MCF 10A (cell line): Measurements from ENCODE around the gene EDNRB. TPM values are rescaled to one million over a fixed set of nuclear protein-coding genes. Genes with fewer than 3 reads are reported as not detected.

Experiments used
- Bru-seq: library from RNA; stranded (reverse); fragments of 400-500 nt; gene quantifications from one replicate; lab custom pipeline; 2021; lab: Mats Ljungman, UMichigan
- BruChase-seq, 2 experiments: library from RNA; stranded (reverse); fragments of 400-500 nt; gene quantifications; one replicate each; lab custom pipeline; 2021; lab: Mats Ljungman, UMichigan
- BruUV-seq: library from RNA; stranded (reverse); fragments of 400-500 nt; replicated peaks from 2 replicates; lab custom pipeline; 2021; lab: Mats Ljungman, UMichigan
- CTCF ChIA-PET: fragments of 300-600 bp; sonication (Branson Sonifier 250); formaldehyde crosslinking; extraction: SDS; loops from one replicate; lab custom pipeline; 2021; ENCODE audit warnings: antibody characterized with exemption, inconsistent platforms; lab: Yijun Ruan, JAX
- POLR2A ChIA-PET: fragments of 300-600, 350-650 bp; sonication (Branson Sonifier 250); formaldehyde crosslinking; extraction: SDS; loops from one replicate; lab custom pipeline; 2020; ENCODE audit warnings: antibody characterized with exemption, inconsistent platforms; lab: Yijun Ruan, JAX
- DNase-seq: peaks from one replicate; pipeline ENCODE4 v3.0.0-alpha.2; 2018; ENCODE audit not compliant: unreplicated experiment
- H3K27ac Mint-ChIP-seq: one replicate; pipeline ENCODE4 v1.8.0; 2022; ENCODE audit warnings: mild to moderate bottlenecking, low read depth, mixed read lengths; ENCODE audit not compliant: unreplicated experiment
- H3K27me3 Mint-ChIP-seq: one replicate; pipeline ENCODE4 v1.8.0; 2022; ENCODE audit warnings: mixed read lengths; ENCODE audit not compliant: insufficient read depth, unreplicated experiment
- H3K36me3 Mint-ChIP-seq: one replicate; pipeline ENCODE4 v1.8.0; 2022; ENCODE audit warnings: mild to moderate bottlenecking, moderate library complexity, mixed read lengths; ENCODE audit not compliant: insufficient read depth, unreplicated experiment
- H3K4me1 Mint-ChIP-seq: one replicate; pipeline ENCODE4 v1.8.0; 2022; ENCODE audit warnings: mixed read lengths; ENCODE audit not compliant: insufficient read depth, unreplicated experiment
- H3K4me3 Mint-ChIP-seq: one replicate; pipeline ENCODE4 v1.8.0; 2022; ENCODE audit warnings: mild to moderate bottlenecking, moderate library complexity, mixed read lengths; ENCODE audit not compliant: unreplicated experiment
- H3K9me3 Mint-ChIP-seq: one replicate; pipeline ENCODE4 v1.8.0; 2022; ENCODE audit warnings: mixed read lengths; ENCODE audit not compliant: unreplicated experiment
- intact Hi-C: fragments of 100-400 bp; cut with micrococcal nuclease; formaldehyde crosslinking; loops from 2 replicates; pipeline ENCODE4 v1.14.1; 2022
- long read RNA-seq: library from polyadenylated mRNA; stranded (forward); transcript quantifications from one replicate; pipeline ENCODE4 v2.0.0, GENCODE V29; 2022
- total RNA-seq: library from RNA; stranded (reverse); gene quantifications from 2 replicates; pipeline ENCODE4 v1.2.3, GENCODE V29; 2022
- TF ChIP-seq, protein P1 (sequence below): fragments of 200-600 bp; IDR thresholded peaks from one replicate; pipeline ENCODE4 v1.8.0; 2022; ENCODE audit warnings: antibody characterized with exemption, mild to moderate bottlenecking; ENCODE audit not compliant: unreplicated experiment

Gene EDNRB
- total RNA-seq, result not detected in 2 replicates
- not detected for Bru-seq, nascent RNA
- not detected for BruChase-seq, experiment 1, labeled RNA remaining after a 6-hour chase
- BruChase-seq, experiment 2, labeled RNA remaining after a 2-hour chase, result not detected
- long read RNA-seq, result 0 reads

GRCh38 chr13:77918391-77919245, at the start of gene EDNRB:
Gene EDNRB (minus strand): TSS chr13:77918831. CDS start chr13:77918573, 258 bp downstream.
- ChIA-PET CTCF (no interaction called here), POLR2A (interaction anchor here (0.6 kb wide), 1 partner anchor 229 kb away, joined by 3 read pairs; no protein-coding TSS in a partner anchor)
- intact Hi-C loops, result no loop called here
- BruUV-seq, result no TSS peak
- DNase-seq, result no peak
- H3K36me3 Mint-ChIP-seq, result no peaks in the 10 kb centered on the region
- H3K4me1 Mint-ChIP-seq, result no peaks in the 10 kb centered on the region
- no peak within 1 kb of the TSS for H3K27ac Mint-ChIP-seq
- no peaks in the 10 kb centered on the region for H3K27me3 Mint-ChIP-seq
- H3K9me3 Mint-ChIP-seq, result no peaks in the 10 kb centered on the region
- no peak within 1 kb of the TSS for H3K4me3 Mint-ChIP-seq
- TF ChIP-seq, protein P1, sequence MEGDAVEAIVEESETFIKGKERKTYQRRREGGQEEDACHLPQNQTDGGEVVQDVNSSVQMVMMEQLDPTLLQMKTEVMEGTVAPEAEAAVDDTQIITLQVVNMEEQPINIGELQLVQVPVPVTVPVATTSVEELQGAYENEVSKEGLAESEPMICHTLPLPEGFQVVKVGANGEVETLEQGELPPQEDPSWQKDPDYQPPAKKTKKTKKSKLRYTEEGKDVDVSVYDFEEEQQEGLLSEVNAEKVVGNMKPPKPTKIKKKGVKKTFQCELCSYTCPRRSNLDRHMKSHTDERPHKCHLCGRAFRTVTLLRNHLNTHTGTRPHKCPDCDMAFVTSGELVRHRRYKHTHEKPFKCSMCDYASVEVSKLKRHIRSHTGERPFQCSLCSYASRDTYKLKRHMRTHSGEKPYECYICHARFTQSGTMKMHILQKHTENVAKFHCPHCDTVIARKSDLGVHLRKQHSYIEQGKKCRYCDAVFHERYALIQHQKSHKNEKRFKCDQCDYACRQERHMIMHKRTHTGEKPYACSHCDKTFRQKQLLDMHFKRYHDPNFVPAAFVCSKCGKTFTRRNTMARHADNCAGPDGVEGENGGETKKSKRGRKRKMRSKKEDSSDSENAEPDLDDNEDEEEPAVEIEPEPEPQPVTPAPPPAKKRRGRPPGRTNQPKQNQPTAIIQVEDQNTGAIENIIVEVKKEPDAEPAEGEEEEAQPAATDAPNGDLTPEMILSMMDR, result no peak

DNA sequence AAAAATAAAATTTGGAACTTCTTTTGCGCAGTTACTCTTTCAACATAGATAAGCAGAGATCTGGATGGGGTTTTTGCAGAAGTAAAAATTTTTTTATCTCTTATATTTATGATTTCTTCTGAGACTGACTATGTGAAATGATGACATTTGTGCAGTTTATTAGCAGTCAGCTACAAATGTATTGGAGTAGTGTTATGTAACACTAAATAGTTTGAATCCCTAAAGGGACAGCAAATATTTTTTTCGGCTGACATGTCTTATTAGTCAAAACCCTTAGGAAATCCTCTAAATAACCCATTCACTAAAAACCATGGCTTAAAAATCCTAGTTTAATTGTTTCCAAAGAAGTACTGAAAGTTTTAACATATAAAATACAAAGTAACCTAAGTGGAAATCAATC, 48.0 kb upstream of the EDNRB start:
- TF ChIP-seq, protein P1, result no peak
- H3K27ac Mint-ChIP-seq, result no peak overlapping the region
- H3K36me3 Mint-ChIP-seq, result no peaks in the 10 kb centered on the region
- intact Hi-C loops, result no loop called here
- BruUV-seq, result no TSS peak
- POLR2A ChIA-PET, result no interaction called here
- no peak overlapping the region for H3K4me3 Mint-ChIP-seq
- CTCF ChIA-PET, result no interaction called here
- no peak for DNase-seq
- no peaks in the 10 kb centered on the region for H3K27me3 Mint-ChIP-seq
- H3K9me3 Mint-ChIP-seq, result no peaks in the 10 kb centered on the region
- no peaks in the 10 kb centered on the region for H3K4me1 Mint-ChIP-seq

DNA sequence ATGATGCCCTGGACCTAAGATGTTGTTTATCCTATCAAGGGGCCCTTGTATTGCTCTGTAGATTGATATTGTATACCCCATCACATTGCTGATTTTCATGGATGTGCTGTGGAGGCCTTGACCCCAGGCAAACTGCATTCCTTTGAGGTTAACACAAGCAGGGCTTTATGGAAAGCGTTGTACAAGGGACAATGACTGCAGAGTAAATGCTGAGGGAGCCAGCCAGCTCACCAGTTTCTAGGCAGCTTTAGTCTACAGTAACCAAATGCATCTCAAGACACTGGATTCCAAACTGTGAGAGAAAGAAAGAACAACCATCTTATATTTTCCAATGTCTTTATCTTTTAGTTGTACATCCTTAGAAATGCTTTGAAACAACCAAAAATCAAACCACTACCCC, 34.1 kb upstream of the EDNRB start:
- POLR2A ChIA-PET, result no interaction called here
- H3K9me3 Mint-ChIP-seq, result no peaks in the 10 kb centered on the region

GRCh38 chr13:77952276-77952675, 33.6 kb upstream of the EDNRB start:
- H3K4me3 Mint-ChIP-seq, result no peak overlapping the region
- ChIA-PET CTCF (no interaction called here), POLR2A (no interaction called here)
- no peaks in the 10 kb centered on the region for H3K36me3 Mint-ChIP-seq
- no peak overlapping the region for H3K27ac Mint-ChIP-seq
- H3K9me3 Mint-ChIP-seq, result no peaks in the 10 kb centered on the region
- DNase-seq, result no peak
- intact Hi-C loops, result no loop called here
- TF ChIP-seq, protein P1, result no peak
- no peaks in the 10 kb centered on the region for H3K4me1 Mint-ChIP-seq
- BruUV-seq, result no TSS peak
- H3K27me3 Mint-ChIP-seq, result peaks cover 26% of the 10 kb centered on the region

More for the DNA sequence above, 34.1 kb upstream of the EDNRB start:
- H3K4me1 Mint-ChIP-seq, result no peaks in the 10 kb centered on the region
- intact Hi-C loops, result no loop called here
- TF ChIP-seq, protein P1, result no peak
- no TSS peak for BruUV-seq
- no peak for DNase-seq
- H3K4me3 Mint-ChIP-seq, result no peak overlapping the region
- H3K36me3 Mint-ChIP-seq, result no peaks in the 10 kb centered on the region
- CTCF ChIA-PET, result no interaction called here
- H3K27ac Mint-ChIP-seq, result no peak overlapping the region
- peaks cover 26% of the 10 kb centered on the region for H3K27me3 Mint-ChIP-seq
